ENCODE measurements around the gene MDP1. TPM values are rescaled to one million over a fixed set of nuclear protein-coding genes. Genes with fewer than 3 reads are reported as not detected.

MDP1 gene
- total and polyA plus RNA-seq, 2 of the 8 experiments (the other 6 are each of a cell fraction or from before 2014, with no cell fraction given): 17.7 to 32.2 TPM

DNA sequence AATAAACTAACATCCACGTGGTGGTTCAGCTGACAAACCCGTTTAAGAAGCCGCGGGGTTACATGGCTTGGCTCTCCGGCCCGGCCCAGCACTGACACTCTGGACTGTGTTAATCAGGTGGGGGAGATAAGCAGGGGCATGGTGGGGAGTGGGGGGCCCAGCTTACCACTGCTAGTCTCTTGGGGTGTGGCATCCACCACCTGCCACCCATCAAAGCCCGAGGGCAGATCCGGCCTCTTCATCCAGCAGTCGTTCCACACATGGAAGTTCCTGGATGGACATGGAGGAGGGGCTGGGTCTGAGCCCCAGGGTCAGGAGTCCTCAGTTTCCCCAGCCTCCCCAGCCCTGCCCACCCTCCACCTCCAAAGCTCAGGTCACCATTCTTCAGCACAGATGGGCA lies 42.3 kb upstream of the MDP1 start (continued):
- TF ChIP-seq GABPA (IDR thresholded peaks at IDR 0.05; ENCODE audit: borderline replicate concordance, insufficient read depth, low read length): no peak
- no peak for TF ChIP-seq MAFK (IDR thresholded peaks at IDR 0.05; ENCODE audit: low read depth, low read length)

All from H1 (cell line).